ENCODE data around the gene SASH1. TPM values are rescaled to one million over a fixed set of nuclear protein-coding genes. Genes with fewer than 3 reads are reported as not detected.

SASH1 gene
- total RNA-seq, 2 donors from 2014 or later, result 77.0 to 82.3 TPM

- Histone ChIP-seq H3K4me3 (no peak overlapping the region), H3K27ac (peak overlapping the region; percentile 37 to 55), H3K27me3 (replicated peaks; ENCODE audit: insufficient read depth) (no peaks in the 10 kb centered on the region), H3K4me1 (ENCODE audit: control insufficient read depth in 1 of 2, low read depth in 2 of 2) (peaks cover 12 to 49% of the 10 kb centered on the region in 2 donors), H3K36me3 (no peaks in the 10 kb centered on the region), H3K9me3 (no peaks in the 10 kb centered on the region)
- ATAC-seq (ENCODE audit: insufficient number of reproducible peaks, low FRiP score, low read depth) (no peak), DNase-seq (ENCODE audit: low spot score) (no peak)
- TF ChIP-seq, protein P1, sequence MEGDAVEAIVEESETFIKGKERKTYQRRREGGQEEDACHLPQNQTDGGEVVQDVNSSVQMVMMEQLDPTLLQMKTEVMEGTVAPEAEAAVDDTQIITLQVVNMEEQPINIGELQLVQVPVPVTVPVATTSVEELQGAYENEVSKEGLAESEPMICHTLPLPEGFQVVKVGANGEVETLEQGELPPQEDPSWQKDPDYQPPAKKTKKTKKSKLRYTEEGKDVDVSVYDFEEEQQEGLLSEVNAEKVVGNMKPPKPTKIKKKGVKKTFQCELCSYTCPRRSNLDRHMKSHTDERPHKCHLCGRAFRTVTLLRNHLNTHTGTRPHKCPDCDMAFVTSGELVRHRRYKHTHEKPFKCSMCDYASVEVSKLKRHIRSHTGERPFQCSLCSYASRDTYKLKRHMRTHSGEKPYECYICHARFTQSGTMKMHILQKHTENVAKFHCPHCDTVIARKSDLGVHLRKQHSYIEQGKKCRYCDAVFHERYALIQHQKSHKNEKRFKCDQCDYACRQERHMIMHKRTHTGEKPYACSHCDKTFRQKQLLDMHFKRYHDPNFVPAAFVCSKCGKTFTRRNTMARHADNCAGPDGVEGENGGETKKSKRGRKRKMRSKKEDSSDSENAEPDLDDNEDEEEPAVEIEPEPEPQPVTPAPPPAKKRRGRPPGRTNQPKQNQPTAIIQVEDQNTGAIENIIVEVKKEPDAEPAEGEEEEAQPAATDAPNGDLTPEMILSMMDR (IDR thresholded peaks at IDR 0.05), result no peak
Observed at GRCh38 chr6:148491638-148492251, 149.1 kb downstream of the SASH1 start.

- no peak for ATAC-seq (ENCODE audit: insufficient number of reproducible peaks, low FRiP score, low read depth)
- Histone ChIP-seq H3K9me3 (no peaks in the 10 kb centered on the region), H3K4me1 (ENCODE audit: control insufficient read depth in 1 of 2, low read depth in 2 of 2) (peaks cover 12 to 58% of the 10 kb centered on the region in 2 donors), H3K27me3 (replicated peaks; ENCODE audit: insufficient read depth) (no peaks in the 10 kb centered on the region), H3K36me3 (no peaks in the 10 kb centered on the region), H3K27ac (peak overlapping the region; percentile 55 to 59), H3K4me3 (no peak overlapping the region)
- DNase-seq (ENCODE audit: low spot score), result no peak
- TF ChIP-seq, protein P1 (IDR thresholded peaks at IDR 0.05), result no peak
Observed at GRCh38 chr6:148492654-148493290, 150.1 kb downstream of the SASH1 start.

- H3K4me1 ChIP-seq (ENCODE audit: control insufficient read depth in 1 of 2, low read depth in 2 of 2), result peaks cover 12 to 59% of the 10 kb centered on the region in 2 donors
- H3K9me3 ChIP-seq, result no peaks in the 10 kb centered on the region
- TF ChIP-seq, protein P1 (IDR thresholded peaks at IDR 0.05), result no peak
- no peak for ATAC-seq (ENCODE audit: insufficient number of reproducible peaks, low FRiP score, low read depth)
- no peaks in the 10 kb centered on the region for H3K27me3 ChIP-seq (replicated peaks; ENCODE audit: insufficient read depth)
- H3K27ac ChIP-seq, result peak overlapping the region; percentile 55 to 59
- no peak overlapping the region for H3K4me3 ChIP-seq
- no peaks in the 10 kb centered on the region for H3K36me3 ChIP-seq
- no peak for DNase-seq (ENCODE audit: low spot score)
Observed at GRCh38 chr6:148493424-148493823, 150.8 kb downstream of the SASH1 start.

GRCh38 chr6:148494226-148494625 lies 151.6 kb downstream of the SASH1 start:
- ATAC-seq (ENCODE audit: insufficient number of reproducible peaks, low FRiP score, low read depth) (peak; percentile 35), DNase-seq (ENCODE audit: low spot score) (no peak)
- Histone ChIP-seq H3K4me3 (peak overlapping the region; percentile 7), H3K27ac (peak overlapping the region; percentile 55 to 59), H3K9me3 (no peaks in the 10 kb centered on the region), H3K36me3 (no peaks in the 10 kb centered on the region), H3K27me3 (replicated peaks; ENCODE audit: insufficient read depth) (no peaks in the 10 kb centered on the region), H3K4me1 (ENCODE audit: control insufficient read depth in 1 of 2, low read depth in 2 of 2) (peaks cover 12 to 59% of the 10 kb centered on the region in 2 donors)
- TF ChIP-seq, protein P1 (IDR thresholded peaks at IDR 0.05), result no peak

GRCh38 chr6:148495029-148495428 lies 152.4 kb downstream of the SASH1 start:
- no peak for ATAC-seq (ENCODE audit: insufficient number of reproducible peaks, low FRiP score, low read depth)
- peaks cover 12 to 61% of the 10 kb centered on the region in 2 donors for H3K4me1 ChIP-seq (ENCODE audit: control insufficient read depth in 1 of 2, low read depth in 2 of 2)
- no peaks in the 10 kb centered on the region for H3K27me3 ChIP-seq (replicated peaks; ENCODE audit: insufficient read depth)
- no peaks in the 10 kb centered on the region for H3K9me3 ChIP-seq
- TF ChIP-seq, protein P1 (IDR thresholded peaks at IDR 0.05), result no peak
- no peaks in the 10 kb centered on the region for H3K36me3 ChIP-seq
- DNase-seq (ENCODE audit: low spot score), result no peak
- H3K4me3 ChIP-seq, result no peak overlapping the region
- H3K27ac ChIP-seq, result peak overlapping the region; percentile 55 to 59

Data from thoracic aorta (tissue), 2 donors.